Activated CD4-positive, alpha-beta T cell treated with anti-CD3 and anti-CD28 coated beads for 36 hours (primary cell): Measurements from ENCODE around the gene SPESP1. TPM values are rescaled to one million over a fixed set of nuclear protein-coding genes. Genes with fewer than 3 reads are reported as not detected.
A peak's percentile ranks its signal among the peaks of the same experiment; 100 is the strongest.

ENCODE experiments used
- ATAC-seq: fragments of 200-7000 bp; cut with Tn5 transposase; one replicate; pipeline ENCODE4 v1.10.0; 2021; ENCODE audit warnings: mild to moderate bottlenecking, moderate library complexity
- CTCF ChIA-PET: fragments of 350-600 bp; sonication (Branson Sonifier 250); formaldehyde crosslinking; loops from one replicate; lab custom pipeline; 2021; ENCODE audit warnings: antibody characterized with exemption; lab: Charles Lee
- POLR2A ChIA-PET: fragments of 350-600 bp; sonication (Branson Sonifier 250); formaldehyde crosslinking; loops from one replicate; lab custom pipeline; 2021; ENCODE audit warnings: antibody characterized with exemption, inconsistent platforms; lab: Charles Lee
- DNase-seq: peaks from one replicate; pipeline ENCODE4 v3.0.0-alpha.2; 2020
- H3K27ac Mint-ChIP-seq: one replicate; pipeline ENCODE4 v1.8.0; 2021; ENCODE audit warnings: mixed read lengths
- H3K27me3 Mint-ChIP-seq: one replicate; pipeline ENCODE4 v1.8.0; 2021; ENCODE audit warnings: mixed read lengths
- H3K36me3 Mint-ChIP-seq: one replicate; pipeline ENCODE4 v1.8.0; 2021; ENCODE audit warnings: low read depth, mixed read lengths
- H3K4me1 Mint-ChIP-seq: one replicate; pipeline ENCODE4 v1.8.0; 2021; ENCODE audit warnings: mixed read lengths
- H3K4me3 Mint-ChIP-seq: one replicate; pipeline ENCODE4 v1.8.0; 2021; ENCODE audit warnings: mild to moderate bottlenecking, moderate library complexity, mixed read lengths
- H3K9me3 Mint-ChIP-seq: one replicate; pipeline ENCODE4 v1.8.0; 2021; ENCODE audit warnings: low read depth, mixed read lengths
- intact Hi-C, 2 experiments: fragments of 100-400 bp; cut with DNase I in 1 of 2; cut with micrococcal nuclease in 1 of 2; formaldehyde crosslinking; loops; one replicate each; pipeline versions ENCODE4 v1.14.2 to v1.15.1; 2022 to 2024; cut with DNase I, micrococcal nuclease
- total RNA-seq, 2 experiments: library from RNA; stranded (reverse); gene quantifications; one replicate each; pipeline ENCODE4 v1.2.3, GENCODE V29; 2021

Gene SPESP1
- 1 to 10 TPM; 1.0 to 1.3 TPM for total RNA-seq

DNA sequence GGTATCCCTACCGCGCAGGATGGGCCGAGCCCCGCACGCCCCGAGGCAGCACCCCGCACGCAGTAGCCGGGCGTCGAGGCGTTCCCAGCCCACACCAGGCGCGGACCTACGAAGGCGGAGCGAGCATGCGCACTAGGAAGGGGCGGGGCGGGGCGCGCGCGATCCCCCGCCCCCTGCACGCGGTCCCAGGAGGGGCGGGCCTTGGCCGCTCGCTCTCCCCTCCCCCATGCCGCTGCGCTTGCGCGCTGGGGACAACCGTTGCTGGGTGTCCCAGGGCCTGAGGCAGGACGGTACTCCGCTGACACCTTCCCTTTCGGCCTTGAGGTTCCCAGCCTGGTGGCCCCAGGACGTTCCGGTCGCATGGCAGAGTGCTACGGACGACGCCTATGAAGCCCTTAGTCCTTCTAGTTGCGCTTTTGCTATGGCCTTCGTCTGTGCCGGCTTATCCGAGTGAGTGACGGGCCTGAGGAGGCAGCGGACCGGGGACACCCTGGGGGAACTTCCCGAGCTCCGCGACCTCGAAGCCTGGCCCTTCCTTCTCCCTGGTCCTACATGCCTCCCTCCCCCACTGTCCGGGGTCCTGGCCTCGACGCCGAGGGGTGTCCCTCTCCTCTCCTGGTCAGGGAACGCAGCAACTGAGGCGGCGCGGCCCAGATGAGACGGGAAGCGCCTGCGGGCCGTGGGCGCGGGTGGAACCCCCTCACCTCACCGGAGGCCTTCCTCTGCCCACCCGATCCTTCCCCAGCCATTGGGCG is at the start of gene SPESP1:
SPESP1 (plus strand) TSS at position 258 of the 755 bp plus-strand sequence; CDS start at position 387, 129 bp downstream.
- DNase-seq (peak; percentile 72), ATAC-seq (peak; percentile 78)
- CTCF ChIA-PET = no interaction called here
- Mint-ChIP-seq H3K9me3 (no peaks in the 10 kb centered on the region), H3K27ac (no peak within 1 kb of the TSS), H3K36me3 (no peaks in the 10 kb centered on the region), H3K4me3 (peak within 1 kb of the TSS; percentile 32), H3K27me3 (peaks cover 8% of the 10 kb centered on the region), H3K4me1 (no peaks in the 10 kb centered on the region)
- POLR2A ChIA-PET = no interaction called here
- intact Hi-C loops = no loop called here

DNA sequence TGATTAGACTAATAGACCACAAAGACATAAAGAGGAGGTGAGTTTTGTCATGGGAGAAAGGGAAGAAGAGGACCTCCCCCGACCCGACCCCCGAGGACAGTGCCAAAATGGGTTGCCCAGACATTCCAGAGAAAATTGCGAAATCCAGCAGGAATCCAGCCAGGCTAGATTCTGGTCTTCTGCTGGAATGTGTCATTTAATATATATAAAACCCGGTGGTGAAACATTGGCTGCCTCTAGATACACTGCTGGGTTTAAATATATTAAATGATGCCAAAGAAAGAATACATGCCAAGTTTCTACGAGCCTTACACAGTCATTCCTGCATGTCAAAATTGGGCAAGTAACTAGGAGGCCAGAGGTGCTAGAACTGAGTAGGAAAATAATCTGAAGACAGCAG is 45.3 kb upstream of the SPESP1 start:
- POLR2A ChIA-PET = no interaction called here
- intact Hi-C loops = no loop called here
- Mint-ChIP-seq H3K9me3 (no peaks in the 10 kb centered on the region), H3K27me3 (no peaks in the 10 kb centered on the region), H3K27ac (no peak overlapping the region), H3K36me3 (no peaks in the 10 kb centered on the region), H3K4me3 (no peak overlapping the region), H3K4me1 (peaks cover 2% of the 10 kb centered on the region)
- DNase-seq (no peak), ATAC-seq (no peak)
- CTCF ChIA-PET = interaction anchor here (3.0 kb wide), 1 partner anchor 9 kb away, joined by 25 read pairs; no protein-coding TSS in a partner anchor

DNA sequence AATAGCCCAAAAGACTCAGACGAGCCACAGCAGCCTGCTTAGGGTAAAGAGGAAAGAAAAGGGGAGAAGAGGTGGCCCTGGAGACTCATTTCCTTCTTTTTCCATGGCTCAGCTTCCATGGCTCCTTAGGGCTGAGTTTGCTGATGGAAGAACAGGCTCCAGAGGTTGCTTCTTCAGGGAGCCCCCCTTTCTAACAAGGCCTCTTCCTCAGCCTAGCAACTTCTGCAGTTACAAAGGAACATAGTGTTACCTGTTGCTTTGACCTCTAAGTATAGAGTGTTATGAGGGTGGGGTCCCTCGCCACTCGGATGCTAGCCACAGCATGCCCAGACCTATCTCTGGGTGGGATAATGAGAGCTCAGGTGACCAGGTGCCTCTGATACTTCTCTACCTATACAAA is 43.2 kb upstream of the SPESP1 start:
- no peaks in the 10 kb centered on the region for H3K36me3 Mint-ChIP-seq
- ChIA-PET POLR2A (no interaction called here), CTCF (interaction anchor here (3.0 kb wide), 1 partner anchor 11 kb away, joined by 25 read pairs; no protein-coding TSS in a partner anchor)
- H3K4me1 Mint-ChIP-seq = peaks cover 2% of the 10 kb centered on the region
- H3K4me3 Mint-ChIP-seq = no peak overlapping the region
- no peak for ATAC-seq
- no peak for DNase-seq
- no peak overlapping the region for H3K27ac Mint-ChIP-seq
- H3K9me3 Mint-ChIP-seq = no peaks in the 10 kb centered on the region
- intact Hi-C loops = no loop called here
- no peaks in the 10 kb centered on the region for H3K27me3 Mint-ChIP-seq

DNA sequence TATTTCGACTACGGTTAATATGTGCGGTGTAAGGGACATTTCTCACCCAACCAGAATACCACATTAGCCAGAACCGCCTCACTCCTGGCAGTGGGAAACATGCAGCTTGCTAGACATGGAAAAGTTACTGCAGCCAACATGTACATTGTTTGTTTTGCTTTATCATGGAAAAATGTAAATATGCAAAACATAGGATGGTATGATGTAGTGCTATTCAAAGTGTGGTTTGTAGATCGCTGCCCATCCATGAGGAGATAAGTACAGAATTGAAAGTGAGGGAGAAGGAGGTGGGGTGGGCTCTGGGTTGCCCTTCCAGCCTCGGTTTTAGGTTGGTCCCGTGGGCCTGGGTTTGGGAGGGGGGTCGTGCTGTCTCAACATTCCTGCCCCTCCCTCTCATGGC is 42.5 kb upstream of the SPESP1 start:
- Mint-ChIP-seq H3K36me3 (no peaks in the 10 kb centered on the region), H3K4me3 (no peak overlapping the region), H3K4me1 (peaks cover 2% of the 10 kb centered on the region), H3K27me3 (peaks cover 3% of the 10 kb centered on the region), H3K27ac (no peak overlapping the region), H3K9me3 (no peaks in the 10 kb centered on the region)
- DNase-seq (no peak), ATAC-seq (no peak)
- POLR2A ChIA-PET = no interaction called here
- intact Hi-C loops = no loop called here
- CTCF ChIA-PET = interaction anchor here (3.0 kb wide), 1 partner anchor 12 kb away, joined by 25 read pairs; no protein-coding TSS in a partner anchor

DNA sequence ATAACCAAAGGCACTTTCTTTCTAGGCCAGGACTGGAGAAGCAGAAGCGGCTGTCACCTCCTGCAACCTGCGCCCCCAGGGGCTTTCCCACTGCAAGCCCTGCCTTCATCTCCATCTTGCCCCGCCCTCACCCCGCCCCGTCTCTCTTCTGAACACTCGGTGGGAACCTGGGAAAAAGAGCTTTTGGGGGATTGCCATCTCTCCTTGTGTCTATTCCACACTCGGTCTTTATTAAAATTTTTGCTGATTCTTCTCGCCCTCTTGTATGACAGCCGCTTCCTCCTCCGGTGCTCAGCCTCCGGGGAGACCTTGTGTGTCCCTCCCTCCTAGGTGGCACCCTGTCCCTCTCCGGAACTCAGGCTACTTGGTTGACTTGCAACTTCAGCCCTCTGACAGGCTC is 41.9 kb upstream of the SPESP1 start:
- CTCF ChIA-PET = interaction anchor here (0.6 to 3.0 kb wide), 2 partner anchors 13 to 49 kb away, joined by 3 to 25 read pairs; no protein-coding TSS in a partner anchor
- POLR2A ChIA-PET = no interaction called here
- peak; percentile 55 for ATAC-seq
- intact Hi-C loops = no loop called here
- peaks cover 2% of the 10 kb centered on the region for H3K4me1 Mint-ChIP-seq
- peak; percentile 56 for DNase-seq
- no peaks in the 10 kb centered on the region for H3K9me3 Mint-ChIP-seq
- peak overlapping the region; percentile 66 for H3K4me3 Mint-ChIP-seq
- peaks cover 5% of the 10 kb centered on the region for H3K27me3 Mint-ChIP-seq
- H3K27ac Mint-ChIP-seq = no peak overlapping the region
- no peaks in the 10 kb centered on the region for H3K36me3 Mint-ChIP-seq

DNA sequence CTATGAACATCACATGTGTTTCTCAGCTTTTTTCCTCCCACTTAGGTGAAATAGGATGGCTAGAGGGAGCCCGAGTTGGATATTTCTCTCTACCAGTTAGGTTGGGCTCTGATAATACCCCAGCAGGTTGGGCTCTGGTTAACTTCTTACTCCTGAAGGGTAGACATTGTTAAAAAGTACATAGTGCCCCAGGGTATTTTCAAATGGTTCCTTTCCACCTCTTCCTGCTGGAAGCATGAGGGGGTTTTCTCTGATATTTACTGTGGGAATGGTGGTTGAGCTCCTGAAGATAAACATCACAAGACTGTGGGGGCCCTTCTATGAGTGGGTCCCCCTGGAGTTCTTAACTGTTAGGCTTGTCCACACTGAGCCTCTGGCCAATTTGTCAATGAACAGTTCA is 36.1 kb upstream of the SPESP1 start:
- no peak for ATAC-seq
- no peaks in the 10 kb centered on the region for H3K36me3 Mint-ChIP-seq
- intact Hi-C loops = no loop called here
- POLR2A ChIA-PET = no interaction called here
- no peak for DNase-seq
- CTCF ChIA-PET = interaction anchor here (0.5 to 1.3 kb wide), 2 partner anchors 220 to 588 kb away, joined by 3 read pairs; no protein-coding TSS in a partner anchor
- no peak overlapping the region for H3K27ac Mint-ChIP-seq
- no peak overlapping the region for H3K4me3 Mint-ChIP-seq
- H3K4me1 Mint-ChIP-seq = no peaks in the 10 kb centered on the region
- peaks cover 9% of the 10 kb centered on the region for H3K27me3 Mint-ChIP-seq
- H3K9me3 Mint-ChIP-seq = no peaks in the 10 kb centered on the region

DNA sequence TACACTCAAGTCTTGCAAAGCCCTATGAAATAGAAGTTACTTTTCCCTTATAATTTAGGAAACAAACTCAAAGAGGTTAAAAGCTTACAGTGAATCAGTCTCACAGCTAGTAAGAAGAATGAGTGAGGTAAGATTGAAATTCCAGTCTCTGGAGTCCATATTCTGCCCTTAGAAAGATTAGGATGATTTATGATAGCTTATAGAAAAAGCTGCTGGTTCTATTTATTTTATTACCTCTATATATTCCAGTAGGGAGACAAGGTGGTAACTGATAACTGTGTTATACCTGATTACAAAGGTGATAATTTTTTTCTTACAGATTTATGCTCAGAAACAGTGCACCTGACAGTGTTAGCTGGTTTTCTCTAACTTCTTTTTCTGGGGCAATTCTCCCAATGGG is 34.1 kb upstream of the SPESP1 start:
- no peak overlapping the region for H3K27ac Mint-ChIP-seq
- DNase-seq (no peak), ATAC-seq (no peak)
- POLR2A ChIA-PET = no interaction called here
- no peak overlapping the region for H3K4me3 Mint-ChIP-seq
- H3K36me3 Mint-ChIP-seq = no peaks in the 10 kb centered on the region
- H3K27me3 Mint-ChIP-seq = peaks cover 11% of the 10 kb centered on the region
- no peaks in the 10 kb centered on the region for H3K4me1 Mint-ChIP-seq
- H3K9me3 Mint-ChIP-seq = no peaks in the 10 kb centered on the region
- intact Hi-C loops = no loop called here
- CTCF ChIA-PET = interaction anchor here (1.4 kb wide), 1 partner anchor 19 kb away, joined by 3 read pairs; no protein-coding TSS in a partner anchor

DNA sequence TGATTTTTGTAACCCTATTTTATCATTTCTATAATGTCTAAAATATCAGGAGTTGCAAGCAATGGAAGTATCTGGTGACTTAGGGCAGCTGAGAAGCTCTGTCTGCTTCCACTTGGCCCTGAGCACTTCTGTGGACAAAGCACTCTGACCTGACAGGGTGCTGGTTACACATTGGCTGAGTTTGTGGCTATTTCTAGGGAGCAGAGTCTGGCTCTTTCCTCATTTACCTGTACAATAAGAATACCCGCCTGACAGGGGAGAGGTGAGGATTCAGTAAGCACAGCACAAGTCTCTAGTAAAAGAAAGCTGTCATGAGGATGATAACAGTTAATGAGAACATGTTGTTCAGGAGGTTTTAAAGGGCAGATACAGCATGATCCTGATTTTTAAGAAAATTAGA is 33.3 kb upstream of the SPESP1 start:
- intact Hi-C loops = no loop called here
- ChIA-PET POLR2A (no interaction called here), CTCF (interaction anchor here (1.3 to 1.4 kb wide), 3 partner anchors 11 to 347 kb away, joined by 3 read pairs; no protein-coding TSS in a partner anchor)
- Mint-ChIP-seq H3K4me3 (no peak overlapping the region), H3K36me3 (no peaks in the 10 kb centered on the region), H3K9me3 (no peaks in the 10 kb centered on the region), H3K4me1 (no peaks in the 10 kb centered on the region), H3K27ac (no peak overlapping the region), H3K27me3 (peaks cover 12% of the 10 kb centered on the region)
- DNase-seq (no peak), ATAC-seq (no peak)

DNA sequence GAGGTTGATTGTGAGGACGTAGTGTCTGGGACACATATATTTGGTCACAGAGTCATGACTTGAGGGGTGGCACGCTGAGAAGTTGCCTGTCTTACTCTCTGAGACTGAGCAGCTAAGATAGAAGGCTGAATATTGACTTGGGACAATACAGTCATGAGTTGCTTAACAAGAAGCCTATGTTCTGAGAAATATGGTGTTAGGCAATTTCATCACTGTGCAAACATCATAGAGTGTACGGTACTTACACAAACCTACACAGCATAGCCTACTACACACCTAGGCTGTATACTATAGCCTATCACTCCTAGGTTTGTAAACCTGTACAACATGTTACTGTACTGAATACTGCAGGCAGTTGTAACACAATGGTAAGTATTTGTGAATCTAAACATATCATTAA is 30.3 kb upstream of the SPESP1 start:
- intact Hi-C loops = no loop called here
- ATAC-seq (no peak), DNase-seq (no peak)
- Mint-ChIP-seq H3K27ac (no peak overlapping the region), H3K27me3 (peaks cover 10% of the 10 kb centered on the region), H3K4me3 (no peak overlapping the region), H3K36me3 (no peaks in the 10 kb centered on the region), H3K4me1 (no peaks in the 10 kb centered on the region), H3K9me3 (no peaks in the 10 kb centered on the region)
- ChIA-PET POLR2A (no interaction called here), CTCF (no interaction called here)

DNA sequence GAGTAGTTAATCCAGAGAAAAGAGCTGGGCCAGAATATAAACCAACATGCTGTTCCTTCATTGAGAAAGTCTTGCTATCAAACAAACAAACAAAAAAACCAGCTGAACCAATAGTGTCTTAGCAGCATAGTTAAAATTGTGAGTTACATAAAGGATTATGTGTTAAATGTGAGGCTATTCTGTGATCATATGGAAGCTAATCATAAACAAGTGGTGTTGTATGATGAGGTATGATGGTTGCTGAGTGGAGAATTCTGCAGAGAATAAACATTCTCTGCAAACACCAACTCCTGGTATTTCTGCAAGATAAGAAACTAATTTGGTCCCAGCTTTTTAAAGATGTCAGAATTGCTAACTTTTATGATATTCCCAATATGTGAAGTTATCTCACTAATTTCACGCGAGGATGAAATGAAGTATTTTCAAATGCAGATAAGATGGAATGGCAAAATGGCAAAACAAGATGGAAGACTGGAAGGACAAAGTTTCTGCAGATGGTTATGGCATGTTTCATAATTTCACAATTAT is 22.9 kb upstream of the SPESP1 start:
- Mint-ChIP-seq H3K27me3 (peaks cover 15% of the 10 kb centered on the region), H3K4me1 (no peaks in the 10 kb centered on the region), H3K4me3 (no peak overlapping the region), H3K9me3 (no peaks in the 10 kb centered on the region), H3K36me3 (no peaks in the 10 kb centered on the region), H3K27ac (no peak overlapping the region)
- ChIA-PET CTCF (interaction anchor here (0.6 to 0.9 kb wide), 3 partner anchors 10 to 400 kb away, joined by 3 read pairs; no protein-coding TSS in a partner anchor), POLR2A (no interaction called here)
- no peak for ATAC-seq
- intact Hi-C loops = no loop called here
- DNase-seq = no peak

DNA sequence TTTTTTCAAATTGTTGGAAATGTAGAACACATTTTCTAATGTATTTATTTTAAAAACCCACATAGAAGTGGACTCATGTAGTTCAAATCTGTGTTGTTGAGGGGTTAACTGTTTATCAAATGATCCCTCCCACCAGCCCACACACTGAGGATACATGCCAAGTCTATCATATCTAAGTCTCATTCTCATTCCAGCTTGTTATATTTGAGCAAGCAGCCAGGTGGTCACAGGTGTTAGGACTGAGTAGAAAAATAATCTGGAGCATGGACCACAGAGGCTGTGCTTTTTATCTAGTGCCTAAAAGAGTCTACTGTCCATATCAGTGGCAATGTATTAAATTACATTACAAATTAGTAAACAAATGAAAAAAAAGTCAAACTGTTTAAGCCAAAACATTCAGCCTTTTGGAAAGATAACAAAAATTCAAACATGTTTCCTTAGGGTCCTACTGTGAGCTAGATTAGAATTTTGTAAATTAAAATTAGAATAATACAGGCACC is 20.7 kb upstream of the SPESP1 start:
- Mint-ChIP-seq H3K36me3 (no peaks in the 10 kb centered on the region), H3K4me1 (no peaks in the 10 kb centered on the region), H3K27ac (no peak overlapping the region), H3K27me3 (peaks cover 10% of the 10 kb centered on the region), H3K9me3 (no peaks in the 10 kb centered on the region), H3K4me3 (no peak overlapping the region)
- ATAC-seq (no peak), DNase-seq (no peak)
- CTCF ChIA-PET = interaction anchor here (1.4 kb wide), 1 partner anchor 16 kb away, joined by 5 read pairs; no protein-coding TSS in a partner anchor
- POLR2A ChIA-PET = no interaction called here
- intact Hi-C loops = no loop called here
